Measurements from ENCODE around the gene CPM. TPM values are rescaled to one million over a fixed set of nuclear protein-coding genes. Genes with fewer than 3 reads are reported as not detected.
A peak's percentile ranks its signal among the peaks of the same experiment; 100 is the strongest.

The CPM gene
- total and polyA plus RNA-seq, 10 of the 15 experiments (the other 5 are each of a cell fraction or from before 2014, with no cell fraction given) = 0.06 to 1.7 (median 0.41) TPM

- no TSS peak for BruUV-seq (replicated peaks)
- no peak overlapping the region for H3K4me3 ChIP-seq
- H3K9me3 ChIP-seq (replicated peaks; ENCODE audit: control insufficient read depth, insufficient read depth, low read length) = no peaks in the 10 kb centered on the region
- no peak overlapping the region for H3K4me2 ChIP-seq (ENCODE audit: control insufficient read depth, insufficient read depth)
- H3K4me1 ChIP-seq (ENCODE audit: control insufficient read depth, insufficient read depth, low read length) = no peaks in the 10 kb centered on the region
- ChIA-PET RAD21 (ENCODE audit: unreplicated experiment) (interaction anchor here (1.5 kb wide), 1 partner anchor 33 kb away, joined by 3 read pairs; no protein-coding TSS in a partner anchor), SMC1A (ENCODE audit: uncharacterized antibody, unreplicated experiment) (interaction anchor here (0.6 to 3.2 kb wide), 4 partner anchors 174 to 211 kb away, joined by 3 to 12 read pairs (median 4); no protein-coding TSS in a partner anchor), POLR2A (no interaction called here), CTCF (interaction anchor here (0.6 to 5.5 kb wide), 8 partner anchors 9 to 640 kb away, joined by 3 to 45 read pairs (median 4); no protein-coding TSS in a partner anchor)
- H4K20me1 ChIP-seq (ENCODE audit: control insufficient read depth, insufficient read depth) = no peaks in the 10 kb centered on the region
- no peak for DNase-seq (ENCODE audit: low read depth, low spot score)
- TF ChIP-seq ZNF24 (IDR thresholded peaks at IDR 0.05) (no peak), ESRRA (IDR thresholded peaks at IDR 0.05; ENCODE audit: low read length) (no peak)
- TF ChIP-seq, protein P1, sequence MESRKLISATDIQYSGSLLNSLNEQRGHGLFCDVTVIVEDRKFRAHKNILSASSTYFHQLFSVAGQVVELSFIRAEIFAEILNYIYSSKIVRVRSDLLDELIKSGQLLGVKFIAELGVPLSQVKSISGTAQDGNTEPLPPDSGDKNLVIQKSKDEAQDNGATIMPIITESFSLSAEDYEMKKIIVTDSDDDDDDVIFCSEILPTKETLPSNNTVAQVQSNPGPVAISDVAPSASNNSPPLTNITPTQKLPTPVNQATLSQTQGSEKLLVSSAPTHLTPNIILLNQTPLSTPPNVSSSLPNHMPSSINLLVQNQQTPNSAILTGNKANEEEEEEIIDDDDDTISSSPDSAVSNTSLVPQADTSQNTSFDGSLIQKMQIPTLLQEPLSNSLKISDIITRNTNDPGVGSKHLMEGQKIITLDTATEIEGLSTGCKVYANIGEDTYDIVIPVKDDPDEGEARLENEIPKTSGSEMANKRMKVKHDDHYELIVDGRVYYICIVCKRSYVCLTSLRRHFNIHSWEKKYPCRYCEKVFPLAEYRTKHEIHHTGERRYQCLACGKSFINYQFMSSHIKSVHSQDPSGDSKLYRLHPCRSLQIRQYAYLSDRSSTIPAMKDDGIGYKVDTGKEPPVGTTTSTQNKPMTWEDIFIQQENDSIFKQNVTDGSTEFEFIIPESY (IDR thresholded peaks at IDR 0.05) = no peak
- no peak for ATAC-seq
- WGBS (ENCODE audit: insufficient coverage, insufficient replicate concordance, low lambda C conversion rate, missing lambda C conversion rate) = 50% methylated on average over 7 of the region's 7 CpGs
- in situ Hi-C loops (cut with MboI) (no loop called here), intact Hi-C loops (cut with micrococcal nuclease; ENCODE audit: unreplicated experiment) (loop anchor here (10.0 kb wide), 1 partner anchor 392 kb away; no protein-coding TSS in a partner anchor)
- H2AFZ ChIP-seq (ENCODE audit: control insufficient read depth, low read depth, low read length) = no peak overlapping the region
- H3K9ac ChIP-seq (ENCODE audit: control insufficient read depth, insufficient read depth, low read length) = no peak overlapping the region
- H3K27me3 ChIP-seq (replicated peaks in 1 of 2; ENCODE audit: control insufficient read depth in 2 of 2, insufficient read depth in 2 of 2, low read length in 1 of 2) = no peaks in the 10 kb centered on the region
- no peaks in the 10 kb centered on the region for H3K79me2 ChIP-seq (ENCODE audit: control insufficient read depth, insufficient read depth, low read length)
- no peak for FAIRE-seq
- H3K27ac ChIP-seq (ENCODE audit: control insufficient read depth, insufficient read depth) = no peak overlapping the region
- H3K36me3 ChIP-seq (ENCODE audit: control insufficient read depth in 2 of 2, insufficient read depth in 2 of 2, low read length in 1 of 2) = no peaks in the 10 kb centered on the region
These were observed 69.7 kb downstream of the CPM start for GRCh38 chr12:68863109-68863770.

- Histone ChIP-seq H3K4me1 (ENCODE audit: control insufficient read depth, insufficient read depth, low read length) (no peaks in the 10 kb centered on the region), H3K27ac (ENCODE audit: control insufficient read depth, insufficient read depth) (no peak overlapping the region), H4K20me1 (ENCODE audit: control insufficient read depth, insufficient read depth) (no peaks in the 10 kb centered on the region), H3K9me3 (replicated peaks; ENCODE audit: control insufficient read depth, insufficient read depth, low read length) (no peaks in the 10 kb centered on the region), H3K79me2 (ENCODE audit: control insufficient read depth, insufficient read depth, low read length) (no peaks in the 10 kb centered on the region), H3K4me3 (no peak overlapping the region), H3K27me3 (replicated peaks in 1 of 2; ENCODE audit: control insufficient read depth in 2 of 2, insufficient read depth in 2 of 2, low read length in 1 of 2) (no peaks in the 10 kb centered on the region), H3K9ac (ENCODE audit: control insufficient read depth, insufficient read depth, low read length) (no peak overlapping the region), H2AFZ (ENCODE audit: control insufficient read depth, low read depth, low read length) (no peak overlapping the region), H3K36me3 (ENCODE audit: control insufficient read depth in 2 of 2, insufficient read depth in 2 of 2, low read length in 1 of 2) (no peaks in the 10 kb centered on the region), H3K4me2 (ENCODE audit: control insufficient read depth, insufficient read depth) (no peak overlapping the region)
- POLR2A ChIA-PET = no interaction called here
- whole genome bisulfite sequencing (ENCODE audit: insufficient coverage, insufficient replicate concordance, low lambda C conversion rate, missing lambda C conversion rate) = 3% methylated on average over 3 of the region's 3 CpGs
- in situ Hi-C loops (cut with MboI) (no loop called here), intact Hi-C loops (cut with micrococcal nuclease; ENCODE audit: unreplicated experiment) (loop anchor here (10.0 kb wide), 1 partner anchor 393 kb away; no protein-coding TSS in a partner anchor)
- CTCF ChIA-PET = interaction anchor here (0.6 to 5.5 kb wide), 6 partner anchors 32 to 390 kb away, joined by 3 to 45 read pairs (median 4); no protein-coding TSS in a partner anchor
- RAD21 ChIA-PET (ENCODE audit: unreplicated experiment) = interaction anchor here (1.0 kb wide), 1 partner anchor 208 kb away, joined by 4 read pairs; no protein-coding TSS in a partner anchor
- FAIRE-seq (no peak), ATAC-seq (peak; percentile 38; the same call in 1 of the 3 replicates), DNase-seq (ENCODE audit: low read depth, low spot score) (no peak)
- SMC1A ChIA-PET (ENCODE audit: uncharacterized antibody, unreplicated experiment) = interaction anchor here (0.8 to 1.3 kb wide), 3 partner anchors 17 to 208 kb away, joined by 3 read pairs; no protein-coding TSS in a partner anchor
- BruUV-seq (replicated peaks) = no TSS peak
- no peak for TF ChIP-seq FOXM1 (IDR thresholded peaks at IDR 0.05; ENCODE audit: low read depth, low read length)
- TF ChIP-seq, protein P2, sequence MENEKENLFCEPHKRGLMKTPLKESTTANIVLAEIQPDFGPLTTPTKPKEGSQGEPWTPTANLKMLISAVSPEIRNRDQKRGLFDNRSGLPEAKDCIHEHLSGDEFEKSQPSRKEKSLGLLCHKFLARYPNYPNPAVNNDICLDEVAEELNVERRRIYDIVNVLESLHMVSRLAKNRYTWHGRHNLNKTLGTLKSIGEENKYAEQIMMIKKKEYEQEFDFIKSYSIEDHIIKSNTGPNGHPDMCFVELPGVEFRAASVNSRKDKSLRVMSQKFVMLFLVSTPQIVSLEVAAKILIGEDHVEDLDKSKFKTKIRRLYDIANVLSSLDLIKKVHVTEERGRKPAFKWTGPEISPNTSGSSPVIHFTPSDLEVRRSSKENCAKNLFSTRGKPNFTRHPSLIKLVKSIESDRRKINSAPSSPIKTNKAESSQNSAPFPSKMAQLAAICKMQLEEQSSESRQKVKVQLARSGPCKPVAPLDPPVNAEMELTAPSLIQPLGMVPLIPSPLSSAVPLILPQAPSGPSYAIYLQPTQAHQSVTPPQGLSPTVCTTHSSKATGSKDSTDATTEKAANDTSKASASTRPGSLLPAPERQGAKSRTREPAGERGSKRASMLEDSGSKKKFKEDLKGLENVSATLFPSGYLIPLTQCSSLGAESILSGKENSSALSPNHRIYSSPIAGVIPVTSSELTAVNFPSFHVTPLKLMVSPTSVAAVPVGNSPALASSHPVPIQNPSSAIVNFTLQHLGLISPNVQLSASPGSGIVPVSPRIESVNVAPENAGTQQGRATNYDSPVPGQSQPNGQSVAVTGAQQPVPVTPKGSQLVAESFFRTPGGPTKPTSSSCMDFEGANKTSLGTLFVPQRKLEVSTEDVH (IDR thresholded peaks at IDR 0.05; ENCODE audit: low read depth, partially characterized antibody) = no peak
- no peak for TF ChIP-seq PAX8 (IDR thresholded peaks at IDR 0.05)
- TF ChIP-seq, protein P3, sequence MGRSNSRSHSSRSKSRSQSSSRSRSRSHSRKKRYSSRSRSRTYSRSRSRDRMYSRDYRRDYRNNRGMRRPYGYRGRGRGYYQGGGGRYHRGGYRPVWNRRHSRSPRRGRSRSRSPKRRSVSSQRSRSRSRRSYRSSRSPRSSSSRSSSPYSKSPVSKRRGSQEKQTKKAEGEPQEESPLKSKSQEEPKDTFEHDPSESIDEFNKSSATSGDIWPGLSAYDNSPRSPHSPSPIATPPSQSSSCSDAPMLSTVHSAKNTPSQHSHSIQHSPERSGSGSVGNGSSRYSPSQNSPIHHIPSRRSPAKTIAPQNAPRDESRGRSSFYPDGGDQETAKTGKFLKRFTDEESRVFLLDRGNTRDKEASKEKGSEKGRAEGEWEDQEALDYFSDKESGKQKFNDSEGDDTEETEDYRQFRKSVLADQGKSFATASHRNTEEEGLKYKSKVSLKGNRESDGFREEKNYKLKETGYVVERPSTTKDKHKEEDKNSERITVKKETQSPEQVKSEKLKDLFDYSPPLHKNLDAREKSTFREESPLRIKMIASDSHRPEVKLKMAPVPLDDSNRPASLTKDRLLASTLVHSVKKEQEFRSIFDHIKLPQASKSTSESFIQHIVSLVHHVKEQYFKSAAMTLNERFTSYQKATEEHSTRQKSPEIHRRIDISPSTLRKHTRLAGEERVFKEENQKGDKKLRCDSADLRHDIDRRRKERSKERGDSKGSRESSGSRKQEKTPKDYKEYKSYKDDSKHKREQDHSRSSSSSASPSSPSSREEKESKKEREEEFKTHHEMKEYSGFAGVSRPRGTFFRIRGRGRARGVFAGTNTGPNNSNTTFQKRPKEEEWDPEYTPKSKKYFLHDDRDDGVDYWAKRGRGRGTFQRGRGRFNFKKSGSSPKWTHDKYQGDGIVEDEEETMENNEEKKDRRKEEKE (IDR thresholded peaks at IDR 0.05) = no peak
- no peak for TF ChIP-seq HDAC6 (IDR thresholded peaks at IDR 0.05; ENCODE audit: unreplicated experiment)
These were observed 71.1 kb downstream of the CPM start for GRCh38 chr12:68861890-68862289.

Data from GM12878 (cell line).